CD1c-positive myeloid dendritic cell (primary cell): ENCODE results near the gene MZF1.

ENCODE experiments used
- DNase-seq: peaks from one replicate; pipeline ENCODE4 v3.0.0-alpha.2; 2016; ENCODE audit errors: extremely low spot score

MZF1 gene

GRCh38 chr19:58513213-58513693, 59.9 kb downstream of the MZF1 start:
- DNase-seq, result no peak
